Measurements from ENCODE around the gene SLC25A52. TPM values are rescaled to one million over a fixed set of nuclear protein-coding genes. Genes with fewer than 3 reads are reported as not detected.

Gene SLC25A52
- polyA plus RNA-seq, 1 of the 3 experiments (the other 2 are of a cell fraction), result 0.03 TPM

- DNase-seq, result no peak
- no peaks in the 10 kb centered on the region for H3K9me3 ChIP-seq
- no peaks in the 10 kb centered on the region for H4K20me1 ChIP-seq (ENCODE audit: insufficient read depth)
- WGBS (ENCODE audit: low lambda C conversion rate), result 44% methylated on average over 9 of the region's 9 CpGs
- no peaks in the 10 kb centered on the region for H3F3A ChIP-seq (replicated peaks; ENCODE audit: insufficient read depth)
- no peak overlapping the region for H3K9ac ChIP-seq
- no peak overlapping the region for H3K27ac ChIP-seq (ENCODE audit: low read depth in 2 of 2, low read length in 1 of 2)
- no peaks in the 10 kb centered on the region for H3K4me1 ChIP-seq (ENCODE audit: control insufficient read depth in 1 of 2, insufficient read depth in 2 of 2, low read depth in 1 of 2, low read length in 1 of 2)
- no peak overlapping the region for H3K4me3 ChIP-seq (ENCODE audit: low read depth in 2 of 2, low read length in 1 of 2)
- no peaks in the 10 kb centered on the region; the same call in 1 of the 2 replicates for H3K27me3 ChIP-seq (ENCODE audit: insufficient read depth)
- H3K36me3 ChIP-seq (replicated peaks in 1 of 2; ENCODE audit: control insufficient read depth in 1 of 2, insufficient read depth in 2 of 2, low read length in 1 of 2), result no peaks in the 10 kb centered on the region
- POLR2A ChIA-PET, result no interaction called here
- CTCF ChIA-PET, result no interaction called here
- TF ChIP-seq FOXM1 (IDR thresholded peaks at IDR 0.05; ENCODE audit: low read depth) (no peak), RFX5 (IDR thresholded peaks at IDR 0.05; ENCODE audit: low read length) (no peak), RXRA (IDR thresholded peaks at IDR 0.05; ENCODE audit: borderline replicate concordance, low read depth) (no peak), NFIC (IDR thresholded peaks at IDR 0.05; ENCODE audit: borderline replicate concordance) (no peak), SMC3 (IDR thresholded peaks at IDR 0.05; ENCODE audit: low read depth, low read length) (no peak), MAX (IDR thresholded peaks at IDR 0.05; ENCODE audit: low read depth) (no peak), IRF3 (IDR thresholded peaks at IDR 0.05; ENCODE audit: low read depth, low read length) (no peak), MEF2A (IDR thresholded peaks at IDR 0.05; ENCODE audit: borderline replicate concordance, low read depth) (no peak), GABPA (IDR thresholded peaks at IDR 0.05; ENCODE audit: low read depth) (no peak), NRF1 (IDR thresholded peaks at IDR 0.05; ENCODE audit: low read depth, low read length) (no peak), FOXJ3 (CRISPR knock-in tag; IDR thresholded peaks at IDR 0.05) (no peak), TCF12 (IDR thresholded peaks at IDR 0.05) (no peak), USF2 (IDR thresholded peaks at IDR 0.05; ENCODE audit: borderline replicate concordance, low read depth, low read length) (no peak), CHD2 (IDR thresholded peaks at IDR 0.05; ENCODE audit: low read length, partially characterized antibody) (no peak), SIN3A (IDR thresholded peaks at IDR 0.05; ENCODE audit: borderline replicate concordance, low read depth, low read length) (no peak)
- no peak overlapping the region for H3K4me2 ChIP-seq
- H3K9me2 ChIP-seq, result no peaks in the 10 kb centered on the region
- H3K79me2 ChIP-seq (ENCODE audit: insufficient read depth), result no peaks in the 10 kb centered on the region
- no peak overlapping the region for H2AFZ ChIP-seq (ENCODE audit: low read depth)
Measured at GRCh38 chr18:31776093-31776492, 15.4 kb upstream of the SLC25A52 start.

- Histone ChIP-seq H3K4me2 (no peak overlapping the region), H3K4me3 (ENCODE audit: low read depth in 2 of 2, low read length in 1 of 2) (no peak overlapping the region), H3K79me2 (ENCODE audit: insufficient read depth) (no peaks in the 10 kb centered on the region), H4K20me1 (ENCODE audit: insufficient read depth) (no peaks in the 10 kb centered on the region), H3K9ac (no peak overlapping the region), H3K27ac (ENCODE audit: low read depth in 2 of 2, low read length in 1 of 2) (no peak overlapping the region), H3K36me3 (replicated peaks in 1 of 2; ENCODE audit: control insufficient read depth in 1 of 2, insufficient read depth in 2 of 2, low read length in 1 of 2) (no peaks in the 10 kb centered on the region), H3K9me2 (no peaks in the 10 kb centered on the region), H2AFZ (ENCODE audit: low read depth) (no peak overlapping the region), H3F3A (replicated peaks; ENCODE audit: insufficient read depth) (no peaks in the 10 kb centered on the region), H3K4me1 (ENCODE audit: control insufficient read depth in 1 of 2, insufficient read depth in 2 of 2, low read depth in 1 of 2, low read length in 1 of 2) (no peaks in the 10 kb centered on the region), H3K27me3 (ENCODE audit: insufficient read depth) (no peaks in the 10 kb centered on the region; the same call in 1 of the 2 replicates), H3K9me3 (no peaks in the 10 kb centered on the region)
- ChIA-PET POLR2A (no interaction called here), CTCF (interaction anchor here (0.8 kb wide), 1 partner anchor 33 kb away, joined by 3 read pairs; no protein-coding TSS in a partner anchor)
- DNase-seq, result no peak
- TF ChIP-seq EP300 (IDR thresholded peaks at IDR 0.05; ENCODE audit: borderline replicate concordance in 1 of 2, low read depth in 1 of 2, low read length in 1 of 2) (no peak), RAD21 (IDR thresholded peaks at IDR 0.05; ENCODE audit: low read length) (no peak), PBX3 (IDR thresholded peaks at IDR 0.05) (no peak), EZH2phosphoT487 (IDR thresholded peaks at IDR 0.05; ENCODE audit: borderline replicate concordance, low read depth) (no peak), MXI1 (IDR thresholded peaks at IDR 0.05; ENCODE audit: low read depth, low read length) (no peak), CHD2 (IDR thresholded peaks at IDR 0.05; ENCODE audit: low read length, partially characterized antibody) (no peak), MAX (IDR thresholded peaks at IDR 0.05; ENCODE audit: low read depth) (no peak), NFIC (IDR thresholded peaks at IDR 0.05; ENCODE audit: borderline replicate concordance) (no peak), GATA2 (CRISPR knock-in tag; IDR thresholded peaks at IDR 0.05) (no peak), MEF2A (IDR thresholded peaks at IDR 0.05; ENCODE audit: borderline replicate concordance, low read depth) (no peak), RXRA (IDR thresholded peaks at IDR 0.05; ENCODE audit: borderline replicate concordance, low read depth) (no peak), NRF1 (IDR thresholded peaks at IDR 0.05; ENCODE audit: low read depth, low read length) (no peak), POLR2AphosphoS5 (IDR thresholded peaks at IDR 0.05; ENCODE audit: low read depth, low read length) (no peak)
- 40% methylated on average over 5 of the region's 5 CpGs for WGBS (ENCODE audit: low lambda C conversion rate)
Measured at GRCh38 chr18:31774962-31775361, 14.3 kb upstream of the SLC25A52 start.

All from SK-N-SH (cell line).